NCI-H524 (cell line): ENCODE measurements around the gene CHRNA4.
A peak's percentile ranks its signal among the peaks of the same experiment; 100 is the strongest.
"Not testable (repeated sequence)": the region's sequence is repeated elsewhere in the genome, so short reads cannot be mapped to it uniquely, and the experiment has no call there.

Experiments used
- DNase-seq, 2 experiments: peaks; one replicate each; lab custom pipeline; 2025; lab: John Stamatoyannopoulos, UW

Gene CHRNA4

DNA sequence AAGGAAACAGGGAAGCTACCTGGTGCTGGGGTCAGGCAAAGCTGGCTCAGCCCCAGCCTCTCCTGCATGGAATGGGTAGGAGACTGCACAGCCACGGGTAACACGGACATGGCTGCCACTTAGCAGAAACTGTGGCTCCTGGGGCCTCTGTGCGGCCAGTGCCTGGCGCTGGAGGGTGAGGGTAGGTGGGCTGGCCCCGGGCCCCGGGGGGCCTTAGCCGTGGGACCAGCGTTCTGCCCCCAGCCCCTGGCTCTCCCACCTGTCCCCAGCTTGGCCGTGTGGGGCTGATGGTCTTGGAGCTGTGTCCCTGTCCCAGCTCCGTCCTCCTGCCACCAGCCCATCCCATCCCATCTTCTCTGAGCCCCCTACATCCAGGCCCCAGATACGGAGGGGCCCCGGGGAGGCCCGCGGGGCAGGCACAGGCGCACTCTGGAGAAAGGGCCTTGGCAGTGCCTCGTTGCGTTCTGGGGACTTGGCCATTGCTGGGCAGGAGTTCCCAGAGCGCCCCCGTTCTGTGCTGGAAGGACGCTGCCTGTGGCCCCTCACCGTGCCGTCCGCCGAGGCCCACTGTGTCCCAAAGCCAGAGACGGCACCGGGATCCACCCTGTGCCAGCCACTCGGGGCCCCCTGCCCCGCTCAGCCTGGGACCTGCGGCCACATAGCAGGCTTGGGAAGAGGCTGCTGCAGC, 12.2 kb downstream of the CHRNA4 start:
- DNase-seq = no peak

GRCh38 chr20:63347950-63348827, 13.0 kb downstream of the CHRNA4 start:
- no peak for DNase-seq

- DNase-seq = no peak
Measured at GRCh38 chr20:63347081-63347741, 13.9 kb downstream of the CHRNA4 start.

GRCh38 chr20:63346131-63347080, 14.7 kb downstream of the CHRNA4 start:
- DNase-seq = no peak

DNA sequence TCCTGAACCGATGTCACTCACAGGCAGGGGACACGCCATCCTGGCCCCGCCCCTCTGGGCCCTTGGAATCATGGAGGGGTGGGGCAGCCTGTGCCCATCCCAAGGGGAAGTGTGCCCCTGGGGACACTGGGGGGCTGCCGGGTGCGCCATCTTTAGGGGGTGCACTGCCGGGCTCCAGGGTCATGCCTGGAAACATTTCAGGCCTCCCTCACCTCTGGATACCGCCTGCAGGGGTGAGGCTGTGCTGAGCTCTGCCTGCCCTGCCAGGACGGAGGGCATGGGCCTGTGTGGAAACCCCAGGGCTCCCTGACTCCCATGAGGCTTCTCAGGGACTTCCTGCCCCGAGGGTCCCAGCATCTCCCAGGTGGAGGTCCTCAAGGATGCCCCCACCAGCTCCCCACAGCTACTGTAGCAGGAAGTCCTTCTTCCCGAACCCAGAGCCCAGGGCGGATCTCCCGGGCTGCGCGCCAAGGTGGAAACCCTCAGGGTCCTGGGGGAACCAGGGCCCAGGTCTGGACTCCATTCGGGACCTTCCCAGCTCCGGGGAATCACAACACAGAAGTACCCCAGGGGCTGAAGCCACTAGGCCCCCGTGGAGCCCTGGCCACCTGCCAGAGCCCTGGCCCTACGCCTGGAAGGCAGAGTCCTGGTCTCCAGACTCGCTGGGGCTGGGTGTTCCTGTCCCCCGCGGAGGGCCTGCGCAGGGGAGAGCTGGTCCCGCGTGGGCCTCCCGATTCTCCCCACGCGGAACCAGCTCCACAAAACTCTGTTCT, 15.6 kb downstream of the CHRNA4 start:
- peak in 1 of 2 experiments; percentile 11 for DNase-seq

GRCh38 chr20:63344616-63345327, 16.4 kb downstream of the CHRNA4 start:
- DNase-seq = no peak

DNA sequence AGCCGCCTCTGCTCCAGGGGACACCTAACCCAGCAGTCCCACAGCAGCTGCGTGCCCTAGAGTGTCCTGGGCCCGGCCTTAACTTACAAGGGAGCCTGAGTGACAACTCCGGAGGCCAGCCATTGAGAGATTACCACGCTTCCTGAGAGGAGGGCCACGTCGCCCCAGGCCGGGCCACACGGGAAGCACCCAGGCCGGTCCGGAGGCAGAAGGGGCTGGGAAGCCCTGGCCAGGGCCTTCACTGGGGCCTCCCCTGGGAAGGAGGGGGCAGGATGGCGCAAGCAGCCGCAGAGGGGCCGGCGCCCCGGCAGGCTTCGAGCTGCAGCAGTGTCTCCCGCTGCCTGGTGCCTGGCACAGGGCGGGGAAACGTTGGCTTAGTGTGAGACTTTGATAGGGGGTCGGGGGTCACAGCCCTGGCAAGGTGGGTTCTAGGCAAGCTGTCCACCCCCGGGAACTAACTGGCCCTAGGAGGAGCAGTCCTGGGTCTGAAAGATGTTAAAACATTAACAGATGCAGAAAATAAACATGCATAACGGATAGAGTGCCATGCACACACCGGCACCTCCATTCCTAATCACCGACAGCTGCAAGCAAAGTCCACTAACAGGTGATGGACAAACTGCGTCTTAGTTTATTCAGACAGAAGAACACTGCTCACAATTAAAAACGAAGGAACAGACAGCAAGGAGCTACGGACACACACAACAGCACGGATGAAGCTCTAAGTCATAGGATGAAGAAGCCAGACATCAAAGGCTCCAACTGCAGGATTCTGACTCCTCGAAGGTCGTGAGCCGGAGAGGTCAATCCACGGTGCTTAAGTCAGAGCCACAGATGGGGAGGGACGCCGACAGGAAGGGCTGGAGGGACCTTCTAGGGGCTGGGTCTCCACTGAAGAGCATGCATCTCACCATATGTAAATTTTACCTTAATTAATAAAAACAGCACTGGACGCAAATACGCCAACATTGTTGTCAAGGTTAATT, 17.4 kb downstream of the CHRNA4 start:
- no peak for DNase-seq

DNA sequence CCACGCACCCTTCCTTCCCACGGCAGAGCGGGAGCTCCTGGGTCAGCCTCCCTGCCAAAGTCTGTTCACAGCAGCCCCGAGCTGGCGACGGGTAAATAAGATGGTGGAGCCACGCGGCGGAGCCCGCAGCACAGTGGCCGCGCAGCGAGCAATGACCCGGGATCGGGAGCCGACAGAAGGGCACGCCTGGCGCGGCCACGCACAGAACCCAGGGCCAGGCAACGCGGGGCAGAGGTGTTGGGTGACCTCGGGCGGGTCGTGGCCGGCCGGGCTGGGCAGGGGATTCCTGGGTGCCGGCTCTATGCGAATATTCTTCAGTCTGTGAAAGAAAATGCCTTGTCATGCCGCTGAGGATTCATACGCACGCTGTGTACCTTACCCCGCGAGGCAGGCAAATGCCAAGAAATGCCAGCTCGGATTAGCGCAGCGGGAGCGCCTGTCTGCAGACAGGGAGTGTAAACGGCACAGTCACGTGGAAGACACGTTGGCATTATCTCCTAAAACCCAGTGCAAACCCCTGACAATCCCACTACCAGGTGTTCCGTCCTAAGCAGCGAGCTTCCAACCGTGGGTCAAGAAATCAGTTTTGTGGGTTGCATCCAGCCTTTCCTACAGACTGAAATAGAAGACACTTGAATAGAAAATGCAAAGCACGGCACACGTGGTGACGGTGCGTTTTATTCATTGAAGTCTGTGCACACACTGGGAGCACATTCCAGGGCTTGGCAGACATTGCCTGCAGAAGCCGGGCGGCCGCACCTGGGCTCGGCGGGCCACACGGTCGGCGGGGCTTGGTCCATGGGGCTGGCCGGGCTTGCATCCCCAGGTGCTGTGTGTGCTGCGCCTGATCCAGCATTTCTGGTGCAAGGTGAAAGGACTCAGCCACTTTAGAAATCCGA, 18.3 kb downstream of the CHRNA4 start:
- peak; percentile 53 to 70 for DNase-seq

GRCh38 chr20:63340158-63340688, 20.9 kb downstream of the CHRNA4 start:
- not testable (repeated sequence) for DNase-seq

GRCh38 chr20:63339154-63340094, 21.7 kb downstream of the CHRNA4 start:
- DNase-seq = not testable (repeated sequence)

- DNase-seq = no peak
Measured at GRCh38 chr20:63337786-63338420, 23.2 kb downstream of the CHRNA4 start.

GRCh38 chr20:63336232-63336752, 24.9 kb downstream of the CHRNA4 start:
- no peak for DNase-seq

DNA sequence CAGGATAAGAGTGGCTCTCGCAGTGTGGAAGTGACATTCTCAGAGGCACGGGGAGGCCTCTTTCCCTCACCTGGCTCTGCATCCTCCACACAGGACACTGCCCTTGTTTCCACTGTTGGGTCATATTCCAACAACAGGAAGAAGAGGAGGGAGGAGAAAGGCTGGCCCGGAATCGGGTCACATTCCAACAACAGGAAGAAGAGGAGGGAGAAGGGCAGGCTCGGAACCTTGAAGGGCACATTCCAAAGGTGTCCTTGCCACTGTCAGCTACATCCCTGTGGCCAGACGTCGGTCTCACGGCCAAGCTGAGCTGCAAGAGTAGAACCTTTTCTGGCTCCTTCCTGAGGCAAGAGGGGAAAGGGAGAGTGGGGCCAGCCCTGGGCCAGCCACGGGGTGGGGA, 25.4 kb downstream of the CHRNA4 start:
- DNase-seq = no peak

DNA sequence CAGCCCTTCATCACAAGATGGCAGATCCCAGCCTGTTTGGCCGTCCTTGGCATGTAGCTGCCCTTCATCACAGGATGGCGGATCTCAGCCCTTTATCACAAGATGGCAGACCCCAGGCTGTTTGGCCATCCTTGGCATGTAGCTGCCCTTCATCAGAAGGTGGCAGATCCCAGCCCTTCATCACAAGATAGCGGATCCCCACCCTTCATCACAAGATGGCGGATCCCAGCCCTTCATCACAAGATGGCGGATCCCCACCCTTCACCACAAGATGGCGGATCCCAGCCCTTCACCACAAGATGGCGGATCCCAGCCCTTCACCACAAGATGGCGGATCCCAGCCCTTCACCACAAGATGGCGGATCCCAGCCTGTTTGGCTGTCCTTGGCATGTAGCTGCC, 26.1 kb downstream of the CHRNA4 start:
- not testable (repeated sequence) for DNase-seq

GRCh38 chr20:63334356-63334755, 26.8 kb downstream of the CHRNA4 start:
- no peak for DNase-seq
